Activated CD8-positive, alpha-beta memory T cell treated with anti-CD3 and anti-CD28 coated beads, Interleukin-2, amount 50 U/mL, for 24 hours (primary cell): Measurements from ENCODE around the gene KIF3A.

Source experiments
- DNase-seq: peaks from one replicate; pipeline ENCODE4 v3.0.0-alpha.2; 2020; ENCODE audit errors: extremely low read depth

KIF3A gene

GRCh38 chr5:132770476-132771159 lies 33.3 kb upstream of the KIF3A start:
- no peak for DNase-seq

DNA sequence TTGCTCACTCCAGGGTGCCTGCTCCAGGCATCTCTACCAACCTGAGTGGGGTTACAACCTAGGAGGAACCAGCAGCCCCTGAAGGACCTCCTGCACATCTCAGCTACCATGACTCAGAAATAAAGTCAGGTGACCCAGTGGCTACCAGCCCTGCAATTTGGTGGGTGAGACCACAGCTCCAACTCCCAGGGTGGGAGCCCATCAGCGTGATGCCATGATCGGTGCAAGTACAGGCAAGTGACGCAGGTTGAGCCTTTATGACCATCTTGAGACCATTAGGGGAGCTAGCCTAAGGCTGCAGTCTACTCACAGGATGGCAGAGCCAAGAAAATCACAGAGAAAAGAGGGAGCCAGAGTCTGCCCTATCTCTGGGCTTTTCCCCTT lies 31.1 kb upstream of the KIF3A start:
- DNase-seq, result no peak

- DNase-seq, result no peak
Observed at GRCh38 chr5:132767150-132767549, 29.8 kb upstream of the KIF3A start.

DNA sequence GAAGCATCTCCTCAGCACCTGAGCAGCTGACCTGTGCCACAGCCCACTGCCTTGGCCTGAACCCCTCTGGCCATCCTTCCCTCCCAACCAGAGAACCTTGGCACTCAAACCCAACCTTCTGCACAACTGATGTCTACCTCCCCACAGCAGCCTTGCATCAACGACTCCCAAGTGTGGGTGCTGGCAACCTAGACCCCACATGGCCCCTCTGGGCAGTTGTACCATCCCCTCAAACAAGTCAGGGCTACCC lies 29.4 kb upstream of the KIF3A start:
- no peak for DNase-seq

GRCh38 chr5:132766020-132766805 lies 28.9 kb upstream of the KIF3A start:
- no peak for DNase-seq

GRCh38 chr5:132765311-132766019 lies 28.1 kb upstream of the KIF3A start:
- DNase-seq, result no peak

DNA sequence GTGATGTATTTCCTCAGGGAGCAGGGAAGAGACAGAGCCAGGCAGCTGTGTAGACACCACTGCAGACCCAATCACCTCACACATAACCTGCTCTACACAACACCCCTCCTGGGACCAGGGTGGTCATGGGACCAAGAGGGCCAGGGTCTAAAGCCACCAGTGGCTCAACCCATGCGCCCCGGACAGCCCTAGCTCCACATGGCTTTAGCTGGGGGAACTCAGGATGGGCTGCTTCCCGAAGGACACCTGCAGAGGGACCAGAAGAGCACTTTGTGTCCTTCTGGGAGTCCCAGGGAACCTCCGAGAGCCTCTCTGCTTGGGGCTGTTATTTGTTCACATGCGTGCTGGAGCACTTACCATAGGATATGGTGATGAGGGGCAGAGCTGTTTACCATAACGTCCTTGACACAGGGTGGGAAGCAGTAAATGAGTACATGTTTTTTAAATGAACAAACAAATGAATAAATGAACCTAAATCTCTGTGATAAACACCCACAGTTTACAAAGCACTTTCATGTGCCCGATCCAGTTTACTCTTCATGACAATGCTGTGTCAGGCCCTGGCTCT lies 27.4 kb upstream of the KIF3A start:
- DNase-seq, result no peak

DNA sequence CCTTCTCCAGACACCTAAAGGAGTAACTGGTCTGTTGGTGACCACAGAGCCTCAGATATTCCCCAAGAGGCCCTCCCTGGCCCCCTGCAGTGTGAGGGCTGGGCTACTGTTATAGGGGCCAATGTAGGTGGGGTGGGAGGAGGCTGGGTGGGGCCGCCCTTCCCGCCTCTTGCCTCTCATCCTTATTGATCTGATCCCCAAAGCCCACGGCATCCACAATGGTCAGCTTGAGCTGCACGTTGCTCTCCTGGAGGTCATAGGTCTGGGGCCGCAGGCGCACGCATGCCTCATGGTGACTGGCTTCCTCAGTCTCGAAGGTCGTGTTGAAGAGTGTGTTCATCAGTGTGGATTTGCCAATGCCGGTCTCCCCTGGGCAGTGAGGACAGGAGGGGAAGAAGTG lies 26.7 kb upstream of the KIF3A start:
- no peak for DNase-seq

GRCh38 chr5:132763181-132764036 lies 26.1 kb upstream of the KIF3A start:
- DNase-seq, result no peak

DNA sequence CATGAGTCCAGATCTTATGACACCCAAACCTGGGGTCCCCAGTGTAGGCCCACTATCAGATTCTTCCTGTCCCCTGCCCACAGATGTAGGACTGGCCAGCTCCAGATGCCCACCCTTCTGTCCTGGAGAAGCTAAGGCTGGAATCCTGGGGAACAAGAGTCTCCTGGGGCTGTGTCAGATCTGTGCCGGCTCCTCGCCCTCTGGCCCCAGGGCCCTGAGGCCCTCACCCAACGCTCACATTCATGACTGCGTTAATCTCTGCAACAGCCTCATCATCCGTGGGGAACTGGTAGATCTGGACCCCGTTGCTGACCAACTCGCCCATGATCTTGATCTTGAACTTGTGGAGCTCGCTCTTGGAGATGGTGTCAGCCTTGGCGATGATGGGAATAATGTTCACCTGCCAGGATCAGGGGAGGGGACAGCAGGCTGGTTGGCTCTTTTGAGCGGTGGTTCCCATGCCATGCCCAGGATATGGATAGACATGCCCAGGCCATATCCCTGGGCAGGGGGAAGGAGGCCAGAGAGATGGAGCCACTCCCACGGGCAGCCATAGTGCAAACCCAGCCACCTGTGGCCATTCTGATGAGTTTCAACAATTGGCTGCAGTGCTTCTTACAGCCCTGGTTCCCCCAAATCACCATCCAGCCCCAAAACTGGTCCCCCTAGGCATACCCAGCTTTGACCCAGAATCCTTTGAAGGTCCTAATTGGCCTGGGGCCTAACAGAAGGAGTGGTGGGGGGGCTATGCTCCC lies 25.1 kb upstream of the KIF3A start:
- DNase-seq, result no peak

DNA sequence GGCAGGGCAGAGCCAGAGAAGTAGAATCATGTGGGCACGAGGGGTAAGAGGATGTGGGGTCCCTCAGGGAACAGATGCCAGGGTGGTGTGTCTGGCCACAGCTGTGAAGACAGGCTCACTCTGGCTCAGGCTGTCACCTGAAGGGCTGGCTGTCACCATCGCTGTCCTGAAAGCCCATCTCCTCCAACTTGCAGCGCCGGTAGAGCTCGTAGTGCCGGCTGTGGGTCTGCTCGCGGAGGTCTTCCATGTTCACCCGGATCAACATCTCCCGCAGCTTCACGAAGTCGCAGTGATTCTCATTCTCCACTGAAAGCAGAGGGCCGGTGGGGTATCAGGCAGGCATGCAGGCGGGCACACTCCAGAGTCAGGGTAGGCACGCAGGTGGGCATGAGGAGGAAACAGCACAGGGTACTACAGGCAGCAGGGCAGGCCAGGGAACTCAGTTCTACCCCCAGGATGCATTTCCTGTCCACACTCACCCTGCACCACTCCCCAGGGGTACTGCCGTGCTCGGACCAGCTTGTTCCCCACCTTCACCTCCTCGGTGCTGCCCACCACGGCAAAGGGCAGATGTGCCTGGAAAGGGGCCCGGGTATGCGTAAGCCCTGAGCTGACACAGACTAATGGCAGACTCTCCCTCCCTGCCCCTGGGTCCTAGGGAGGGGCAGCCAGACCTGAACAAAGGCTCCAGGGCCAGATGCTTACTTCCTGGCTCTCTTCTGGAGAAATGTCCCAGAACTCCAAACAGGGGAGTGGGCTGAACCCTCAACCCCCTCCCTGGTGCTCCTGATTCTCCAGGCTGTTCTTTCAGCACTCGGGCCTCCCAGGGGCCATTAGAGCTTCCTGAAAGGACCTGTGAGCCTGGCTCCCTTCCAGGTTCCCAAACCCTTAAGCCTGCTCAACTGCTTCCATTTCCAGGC lies 24.2 kb upstream of the KIF3A start:
- no peak for DNase-seq

DNA sequence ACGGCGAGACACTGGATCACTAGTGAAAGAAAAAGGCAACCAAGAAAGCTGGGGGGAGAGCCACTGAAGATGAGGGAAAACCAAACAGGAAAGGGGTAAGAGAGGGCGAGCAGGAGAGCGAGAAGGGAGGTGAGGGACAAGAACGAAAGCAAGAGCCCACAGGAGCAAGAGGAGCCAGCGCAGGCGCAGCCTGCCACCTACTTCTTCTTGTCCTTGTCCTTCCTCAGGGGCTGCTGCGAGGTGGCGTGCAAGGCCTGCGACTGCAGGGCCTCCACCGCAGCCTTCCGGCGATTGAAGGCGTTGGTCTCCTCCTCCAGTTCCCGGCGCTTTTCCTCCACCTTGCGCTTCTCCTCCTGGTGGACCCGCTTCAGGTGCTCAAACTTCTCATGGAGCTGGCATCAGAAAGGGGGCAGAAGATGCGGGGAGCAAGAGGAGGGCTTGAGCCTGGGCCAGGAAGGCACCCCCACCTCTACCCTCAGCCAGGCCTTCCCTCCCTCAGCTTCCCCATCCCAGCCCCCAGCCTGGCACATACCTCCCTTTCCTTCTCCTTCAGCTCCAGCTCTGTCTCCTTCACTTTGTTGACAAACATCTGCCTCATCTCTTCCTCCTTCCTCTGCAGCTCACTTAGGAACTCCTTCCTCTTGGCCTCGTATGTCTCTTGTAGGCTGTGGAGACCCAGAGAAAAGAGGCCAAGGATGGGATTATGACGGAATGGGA lies 23.4 kb upstream of the KIF3A start:
- no peak for DNase-seq

DNA sequence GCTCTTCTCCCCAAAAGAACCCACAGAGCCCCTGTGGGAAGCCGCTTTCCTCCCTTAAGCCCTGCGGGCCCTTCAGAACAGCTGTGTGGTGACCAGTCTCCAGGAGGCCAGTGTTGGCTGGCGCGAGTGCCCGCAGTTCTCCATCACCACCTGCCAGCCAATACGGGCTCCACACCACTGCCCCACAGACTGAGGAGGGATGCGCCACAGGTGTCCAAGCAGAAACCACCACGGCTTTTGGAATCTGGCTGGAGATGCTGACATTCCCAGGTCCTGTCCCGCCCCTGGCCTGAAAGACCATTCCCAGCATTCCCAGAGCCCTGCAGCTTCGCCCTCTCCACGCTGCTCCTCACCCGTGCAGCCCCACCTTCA lies 22.7 kb upstream of the KIF3A start:
- no peak for DNase-seq

DNA sequence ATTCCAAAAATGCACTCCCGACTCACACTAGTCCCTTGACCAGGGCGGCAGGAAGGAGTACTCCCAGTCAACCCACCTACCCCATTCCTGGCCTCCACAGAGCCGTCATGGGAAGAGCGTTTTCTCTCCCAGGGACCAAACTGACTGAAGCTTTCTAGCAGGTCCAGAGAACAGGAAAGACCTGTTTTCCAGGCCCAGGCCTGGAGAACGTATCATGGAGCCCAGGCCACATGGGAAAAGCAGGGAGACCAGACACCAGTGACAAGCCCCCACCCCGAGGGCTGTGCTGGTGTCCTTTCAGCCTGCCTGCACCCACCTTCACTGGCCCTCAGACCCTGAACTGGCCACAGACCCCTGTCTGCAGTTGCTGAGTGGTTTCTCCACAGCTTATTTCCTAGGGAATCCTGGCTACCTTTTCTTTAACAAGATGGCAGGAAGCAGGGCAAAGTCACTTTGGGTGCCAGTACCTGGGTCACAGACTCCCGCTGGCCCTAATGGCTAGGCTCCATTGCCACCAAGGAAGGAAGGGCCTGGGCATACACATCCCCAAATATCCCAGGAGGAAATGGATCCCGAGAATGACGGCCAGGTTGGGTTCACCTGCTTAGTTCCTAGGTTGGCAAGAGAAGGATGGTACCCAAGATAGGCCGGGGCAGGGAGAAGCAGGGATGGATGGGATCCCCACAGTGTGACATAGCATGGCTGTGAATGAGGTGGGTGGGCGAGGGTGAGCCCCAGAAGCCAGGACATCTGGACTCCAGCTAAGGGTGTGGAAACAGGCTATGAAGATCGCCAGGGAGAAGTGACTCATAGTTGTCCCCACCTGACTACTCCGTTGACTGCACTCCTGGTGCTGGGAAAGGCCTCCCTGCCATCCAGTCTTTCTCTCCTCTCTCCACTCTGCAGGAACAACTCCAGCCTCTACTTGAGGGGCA lies 22.0 kb upstream of the KIF3A start:
- DNase-seq, result no peak

DNA sequence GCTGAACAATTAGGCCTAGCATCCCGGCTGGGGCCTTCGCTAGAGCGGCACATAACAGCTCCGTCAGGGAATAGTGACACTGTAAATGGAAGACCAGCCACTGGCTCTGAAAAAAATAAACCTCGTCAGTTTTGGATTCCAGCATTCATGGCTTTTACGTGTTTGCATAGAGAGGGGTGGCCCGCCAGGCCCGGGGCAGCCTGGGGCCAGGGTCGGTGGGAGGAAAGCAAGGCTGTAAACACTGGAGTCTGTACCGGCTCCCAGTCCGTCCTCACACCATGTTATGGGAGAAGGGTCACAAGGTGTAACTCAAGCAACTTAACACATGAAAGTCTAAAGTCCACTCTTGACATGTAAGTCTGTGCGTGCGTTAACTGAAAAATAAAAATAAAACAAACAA lies 21.1 kb upstream of the KIF3A start:
- DNase-seq, result no peak

DNA sequence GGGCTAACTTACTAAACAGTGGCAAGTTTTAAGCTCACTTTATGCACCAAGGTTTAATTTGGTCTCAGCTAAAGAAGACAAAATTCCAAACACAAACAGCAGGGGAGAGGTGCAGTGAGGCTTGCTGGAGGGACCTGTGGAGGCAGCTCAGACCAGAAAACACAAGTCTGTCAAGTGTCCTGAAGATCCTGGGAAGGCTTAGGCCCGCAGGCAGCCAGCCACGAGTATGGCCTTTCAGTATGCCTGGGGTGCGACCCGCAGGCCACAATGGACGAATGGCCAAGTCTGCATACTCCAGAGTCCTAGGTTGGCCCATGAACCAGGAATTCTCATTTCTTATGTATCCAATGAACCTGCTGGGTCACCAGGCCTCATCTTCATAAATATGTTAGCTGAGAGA lies 19.2 kb upstream of the KIF3A start:
- DNase-seq, result no peak

DNA sequence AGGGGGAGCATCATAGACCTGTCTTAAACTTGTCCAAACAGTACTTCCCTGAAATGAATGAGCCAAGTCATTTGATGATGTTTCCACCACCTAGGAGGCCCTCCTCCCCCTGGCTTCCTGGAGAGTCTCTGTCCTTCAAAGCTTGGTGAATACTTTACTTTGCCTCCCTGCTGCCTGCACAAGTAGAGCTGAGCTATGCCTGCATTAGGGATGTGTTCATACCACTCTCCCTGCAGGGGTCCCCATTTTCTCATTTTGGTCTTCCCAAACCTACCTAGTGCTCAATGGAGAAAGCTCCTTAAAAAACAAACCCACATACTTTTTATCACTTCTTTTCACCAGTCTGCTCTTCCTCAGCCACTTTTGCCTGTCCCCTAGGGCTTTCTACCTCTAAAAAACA lies 17.6 kb upstream of the KIF3A start:
- no peak for DNase-seq

GRCh38 chr5:132754111-132754510 lies 16.8 kb upstream of the KIF3A start:
- DNase-seq, result no peak
